ENCODE results near the gene XKR8. TPM values are rescaled to one million over a fixed set of nuclear protein-coding genes. Genes with fewer than 3 reads are reported as not detected.

XKR8 gene
- total and polyA plus RNA-seq, 2 of the 13 experiments (the other 11 are each of a cell fraction or from before 2014, with no cell fraction given) = 5.4 to 6.3 TPM

- Histone ChIP-seq H3K4me2 (ENCODE audit: low read depth, low read length) (no peak overlapping the region), H3K27ac (ENCODE audit: extremely low read length, insufficient read depth, low read length) (no peak overlapping the region), H3K9me3 (ENCODE audit: low read length) (no peaks in the 10 kb centered on the region), H3K4me1 (ENCODE audit: insufficient read depth, low read length) (peaks cover 56% of the 10 kb centered on the region), H3K27me3 (ENCODE audit: control insufficient read depth in 1 of 2, insufficient read depth in 2 of 2, low read length in 2 of 2) (no peaks in the 10 kb centered on the region), H3K4me3 (replicated peaks in 1 of 3; ENCODE audit: insufficient read depth in 1 of 3, low read depth in 2 of 3, low read length in 3 of 3) (no peak overlapping the region), H2AFZ (ENCODE audit: low read length) (no peak overlapping the region), H3K9ac (ENCODE audit: insufficient read depth, low read depth, low read length) (no peak overlapping the region), H3K79me2 (ENCODE audit: insufficient read depth, low read length) (no peaks in the 10 kb centered on the region), H3K36me3 (replicated peaks in 1 of 2; ENCODE audit: control insufficient read depth in 1 of 2, insufficient read depth in 2 of 2, low read length in 2 of 2) (no peaks in the 10 kb centered on the region), H4K20me1 (ENCODE audit: insufficient read depth, low read length) (no peaks in the 10 kb centered on the region)
- no TSS peak for BruUV-seq (replicated peaks)
- POLR2A ChIA-PET = no interaction called here
- in situ Hi-C loops (cut with HindIII; ENCODE audit: extremely low pct_ligation_motif_present, low pct_unique_long_range_greater_than_20kb) = no loop called here
- TF ChIP-seq ZNF451 (CRISPR knock-in tag; IDR thresholded peaks at IDR 0.05) (no peak), ZNF225 (CRISPR knock-in tag; IDR thresholded peaks at IDR 0.05) (no peak), PCBP2 (optimal IDR thresholded peaks at IDR 0.05; ENCODE audit: low read depth, low read length, poor library complexity, severe bottlenecking) (no peak), ZNF629 (CRISPR knock-in tag; conservative IDR thresholded peaks at IDR 0.05) (peak; percentile 42; the same call in 1 of the 2 replicates)
- intact Hi-C loops (cut with micrococcal nuclease; ENCODE audit: unreplicated experiment) = no loop called here
- DNase-seq (ENCODE audit: low spot score) = no peak
- FAIRE-seq = no peak
- WGBS (ENCODE audit: low lambda C conversion rate) = 88% methylated on average over 9 of the region's 9 CpGs
- no peak for ATAC-seq
- CTCF ChIA-PET (ENCODE audit: low intra/inter-chr PET ratio, low total read pairs) = no interaction called here
Observed at GRCh38 chr1:27940870-27941560, 18.8 kb upstream of the XKR8 start.

- Histone ChIP-seq H3K27me3 (ENCODE audit: control insufficient read depth in 1 of 2, insufficient read depth in 2 of 2, low read length in 2 of 2) (no peaks in the 10 kb centered on the region), H3K79me2 (ENCODE audit: insufficient read depth, low read length) (no peaks in the 10 kb centered on the region), H3K4me3 (replicated peaks in 1 of 3; ENCODE audit: insufficient read depth in 1 of 3, low read depth in 2 of 3, low read length in 3 of 3) (no peak overlapping the region), H3K9ac (ENCODE audit: insufficient read depth, low read depth, low read length) (no peak overlapping the region), H3K4me1 (ENCODE audit: insufficient read depth, low read length) (peaks cover 54% of the 10 kb centered on the region), H2AFZ (ENCODE audit: low read length) (no peak overlapping the region), H3K9me3 (ENCODE audit: low read length) (no peaks in the 10 kb centered on the region), H4K20me1 (ENCODE audit: insufficient read depth, low read length) (no peaks in the 10 kb centered on the region), H3K36me3 (replicated peaks in 1 of 2; ENCODE audit: control insufficient read depth in 1 of 2, insufficient read depth in 2 of 2, low read length in 2 of 2) (no peaks in the 10 kb centered on the region), H3K4me2 (ENCODE audit: low read depth, low read length) (no peak overlapping the region), H3K27ac (ENCODE audit: extremely low read length, insufficient read depth, low read length) (no peak overlapping the region)
- ChIA-PET CTCF (ENCODE audit: low intra/inter-chr PET ratio, low total read pairs) (no interaction called here), POLR2A (interaction anchor here (0.5 kb wide), 1 partner anchor 64 kb away, joined by 3 read pairs; no protein-coding TSS in a partner anchor)
- DNase-seq (ENCODE audit: low spot score) (no peak), ATAC-seq (no peak), FAIRE-seq (no peak)
- WGBS (ENCODE audit: low lambda C conversion rate) = 76% methylated on average over 9 of the region's 12 CpGs
- peak; percentile 45; the same call in 1 of the 2 replicates for TF ChIP-seq MNT (IDR thresholded peaks at IDR 0.05)
- TF ChIP-seq, protein P1, sequence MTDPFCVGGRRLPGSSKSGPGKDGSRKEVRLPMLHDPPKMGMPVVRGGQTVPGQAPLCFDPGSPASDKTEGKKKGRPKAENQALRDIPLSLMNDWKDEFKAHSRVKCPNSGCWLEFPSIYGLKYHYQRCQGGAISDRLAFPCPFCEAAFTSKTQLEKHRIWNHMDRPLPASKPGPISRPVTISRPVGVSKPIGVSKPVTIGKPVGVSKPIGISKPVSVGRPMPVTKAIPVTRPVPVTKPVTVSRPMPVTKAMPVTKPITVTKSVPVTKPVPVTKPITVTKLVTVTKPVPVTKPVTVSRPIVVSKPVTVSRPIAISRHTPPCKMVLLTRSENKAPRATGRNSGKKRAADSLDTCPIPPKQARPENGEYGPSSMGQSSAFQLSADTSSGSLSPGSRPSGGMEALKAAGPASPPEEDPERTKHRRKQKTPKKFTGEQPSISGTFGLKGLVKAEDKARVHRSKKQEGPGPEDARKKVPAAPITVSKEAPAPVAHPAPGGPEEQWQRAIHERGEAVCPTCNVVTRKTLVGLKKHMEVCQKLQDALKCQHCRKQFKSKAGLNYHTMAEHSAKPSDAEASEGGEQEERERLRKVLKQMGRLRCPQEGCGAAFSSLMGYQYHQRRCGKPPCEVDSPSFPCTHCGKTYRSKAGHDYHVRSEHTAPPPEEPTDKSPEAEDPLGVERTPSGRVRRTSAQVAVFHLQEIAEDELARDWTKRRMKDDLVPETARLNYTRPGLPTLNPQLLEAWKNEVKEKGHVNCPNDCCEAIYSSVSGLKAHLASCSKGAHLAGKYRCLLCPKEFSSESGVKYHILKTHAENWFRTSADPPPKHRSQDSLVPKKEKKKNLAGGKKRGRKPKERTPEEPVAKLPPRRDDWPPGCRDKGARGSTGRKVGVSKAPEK (CRISPR knock-in tag; IDR thresholded peaks at IDR 0.05; ENCODE audit: borderline replicate concordance) = no peak
- in situ Hi-C loops (cut with HindIII; ENCODE audit: extremely low pct_ligation_motif_present, low pct_unique_long_range_greater_than_20kb) = no loop called here
- no TSS peak for BruUV-seq (replicated peaks)
- intact Hi-C loops (cut with micrococcal nuclease; ENCODE audit: unreplicated experiment) = no loop called here
Observed at GRCh38 chr1:27941671-27942540, 17.9 kb upstream of the XKR8 start.

All from HepG2 (cell line).